HG03175 (cell line): ENCODE results near the gene MOCS1.

Source experiments
- ATAC-seq: cut with Tn5 transposase; IDR thresholded peaks from one replicate; pipeline ENCODE4 v1.9.1; 2021; ENCODE audit warnings: mild to moderate bottlenecking, moderate library complexity; ENCODE audit not compliant: unreplicated experiment

Gene MOCS1

DNA sequence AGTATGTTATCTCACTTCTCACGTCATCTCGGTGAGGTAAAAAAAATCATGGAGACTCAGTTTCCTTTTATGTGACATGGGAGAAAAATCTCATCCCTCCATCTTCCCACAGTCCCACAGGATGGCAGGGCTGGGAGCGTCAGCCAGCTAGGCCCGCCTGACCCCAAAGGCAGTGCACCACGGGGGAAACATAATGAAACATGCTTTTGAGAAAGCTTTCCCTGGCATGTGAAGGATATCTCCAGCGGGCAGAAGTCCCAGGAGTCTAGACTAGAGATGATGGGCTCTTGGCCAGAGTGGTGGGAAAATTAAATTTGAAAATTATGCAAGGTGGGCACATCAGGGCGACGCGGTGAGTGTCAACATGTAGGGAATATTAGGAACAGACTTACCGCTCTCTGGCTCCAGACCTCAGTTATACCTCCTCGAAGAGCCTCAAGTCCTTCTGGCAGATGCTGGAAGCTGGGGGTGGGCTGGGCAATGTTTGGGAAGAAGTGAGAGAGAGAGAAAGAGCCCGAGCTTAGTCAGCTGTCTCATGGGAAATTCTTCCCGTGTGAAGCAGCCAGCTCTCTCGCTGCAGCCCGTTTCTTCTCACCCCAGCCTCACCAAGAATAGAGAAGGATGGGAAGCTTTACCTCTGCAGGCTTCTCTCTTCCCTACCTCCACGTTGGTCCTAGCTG, 52.3 kb downstream of the MOCS1 start:
- ATAC-seq: no peak

DNA sequence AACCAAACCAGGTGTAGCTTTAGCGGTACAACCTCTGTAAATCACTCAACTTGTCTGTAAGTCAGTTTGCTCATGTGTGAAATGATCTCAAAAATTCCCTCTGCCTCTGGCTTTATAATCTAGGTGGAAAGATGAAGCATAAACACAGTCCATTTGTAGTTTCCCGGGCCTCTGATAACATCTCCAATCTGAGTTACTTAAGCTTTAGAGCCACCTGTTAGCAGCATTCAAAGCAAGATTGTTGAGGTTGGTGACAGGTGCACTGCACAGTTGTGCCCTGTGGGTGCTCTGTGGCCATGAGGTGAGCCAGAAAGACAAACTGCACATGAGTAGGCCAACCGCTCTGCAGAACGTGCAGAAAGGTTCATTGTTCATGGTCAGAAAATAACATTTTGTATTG, 53.7 kb downstream of the MOCS1 start:
- ATAC-seq: no peak

DNA sequence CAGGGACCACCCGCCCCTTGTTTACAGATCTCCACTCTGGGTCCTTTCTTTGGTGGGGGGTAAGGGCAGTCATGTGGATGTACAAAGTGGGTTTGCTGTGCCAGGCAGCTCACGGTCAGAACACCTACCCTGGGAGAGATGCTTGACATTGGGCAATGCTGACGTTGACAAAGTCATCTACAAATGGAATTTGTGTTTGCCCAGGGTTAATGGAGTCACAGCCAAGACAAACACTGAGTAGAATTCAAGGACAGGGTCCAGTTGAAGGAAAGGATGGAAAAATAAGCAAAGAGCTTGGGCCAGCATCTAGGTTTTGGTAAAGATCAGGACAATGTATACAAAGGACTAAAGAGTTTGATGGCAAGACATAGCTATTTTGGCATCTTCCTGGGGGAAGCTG, 54.7 kb downstream of the MOCS1 start:
- no peak for ATAC-seq

DNA sequence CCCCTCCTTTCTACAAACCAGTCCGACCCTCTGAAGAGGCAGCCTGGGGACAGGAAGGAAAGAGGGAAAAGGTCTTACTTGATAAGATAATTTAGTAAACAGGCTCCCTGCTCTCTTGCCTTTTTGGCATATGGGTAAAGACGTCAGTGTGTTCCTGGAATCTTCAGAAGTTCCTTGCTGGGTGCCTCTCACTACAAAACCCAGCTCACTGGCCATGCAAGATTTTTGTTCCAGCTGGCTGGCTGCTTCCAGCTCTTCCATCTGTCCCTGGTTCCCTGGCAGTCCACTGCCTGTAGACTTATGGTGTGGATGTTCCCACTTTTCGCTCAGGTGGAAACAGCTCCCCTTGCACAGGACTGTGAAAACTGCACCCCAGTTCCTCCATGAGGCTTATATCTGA, 57.4 kb downstream of the MOCS1 start:
- ATAC-seq: no peak

DNA sequence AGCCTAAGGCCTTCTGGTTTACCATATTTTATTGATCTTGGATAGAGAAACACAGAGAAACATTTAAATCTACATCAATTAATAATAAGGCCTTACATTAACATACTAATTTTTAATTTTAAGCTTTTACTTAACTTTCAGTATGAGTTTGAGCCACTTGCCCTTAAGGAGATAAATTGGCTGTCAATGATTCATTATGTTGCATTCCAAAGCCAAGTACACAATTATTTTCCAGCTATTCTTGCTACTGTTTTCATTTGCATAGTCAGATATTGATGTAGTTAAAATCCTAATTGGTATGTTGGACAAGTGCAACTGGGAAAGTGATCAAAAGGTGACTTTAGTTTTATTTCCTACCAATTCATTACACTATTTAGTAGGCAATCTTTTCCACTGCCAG, 58.2 kb downstream of the MOCS1 start:
- no peak for ATAC-seq

DNA sequence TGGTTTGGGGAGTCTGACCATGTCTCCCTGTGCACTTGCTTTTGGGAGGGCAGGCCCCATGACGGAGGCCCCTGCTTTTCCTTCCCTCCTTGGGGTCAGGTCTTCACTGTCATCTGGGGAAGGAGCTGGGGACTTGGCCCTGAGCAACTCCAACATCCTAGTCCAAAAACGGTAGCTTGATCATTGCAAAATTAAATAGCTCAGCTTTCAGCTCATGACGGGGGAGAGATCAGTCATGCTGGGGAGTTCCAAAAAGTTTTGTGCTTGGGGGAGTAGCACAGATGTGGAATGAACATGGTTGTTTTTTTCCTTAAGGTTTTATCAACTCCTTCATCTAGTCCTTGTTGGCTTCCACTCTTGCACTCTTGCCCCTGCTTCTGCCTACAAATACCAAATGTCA, 60.8 kb downstream of the MOCS1 start:
- ATAC-seq: no peak

DNA sequence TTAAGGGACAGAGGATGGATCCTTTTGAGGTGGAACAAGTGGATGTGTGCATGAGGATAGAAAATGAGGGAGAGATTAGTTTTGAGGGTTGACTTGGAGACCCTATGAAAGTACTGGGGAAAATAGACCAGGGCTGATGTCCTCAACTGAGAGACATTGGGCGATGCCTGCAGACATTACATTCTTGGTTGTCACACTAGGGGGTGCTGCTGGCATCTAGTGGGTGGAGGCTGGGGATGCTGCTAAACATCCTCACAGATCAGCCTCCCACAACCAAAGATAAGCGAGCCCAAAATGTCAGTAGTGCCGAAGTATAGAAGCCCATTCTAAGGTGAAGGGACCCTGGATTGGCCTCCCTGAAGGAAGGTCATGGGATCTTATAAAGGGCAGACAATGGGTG, 63.3 kb downstream of the MOCS1 start:
- no peak for ATAC-seq

DNA sequence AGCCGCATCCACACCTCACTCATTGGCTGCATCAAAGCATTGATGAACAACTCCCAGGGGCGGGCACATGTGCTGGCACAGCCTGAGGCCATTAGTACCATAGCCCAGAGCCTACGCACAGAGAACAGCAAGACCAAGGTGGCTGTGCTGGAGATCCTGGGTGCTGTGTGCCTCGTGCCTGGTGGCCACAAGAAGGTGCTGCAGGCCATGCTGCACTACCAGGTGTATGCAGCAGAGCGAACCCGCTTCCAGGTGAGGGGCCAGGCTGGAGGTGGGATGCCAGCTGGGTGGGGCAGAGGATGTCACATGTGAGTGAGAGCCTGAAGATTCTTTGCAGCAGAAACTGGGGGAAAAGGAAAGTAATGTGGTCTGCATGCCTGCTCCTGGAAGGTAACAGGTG, 66.7 kb downstream of the MOCS1 start:
- no peak for ATAC-seq

DNA sequence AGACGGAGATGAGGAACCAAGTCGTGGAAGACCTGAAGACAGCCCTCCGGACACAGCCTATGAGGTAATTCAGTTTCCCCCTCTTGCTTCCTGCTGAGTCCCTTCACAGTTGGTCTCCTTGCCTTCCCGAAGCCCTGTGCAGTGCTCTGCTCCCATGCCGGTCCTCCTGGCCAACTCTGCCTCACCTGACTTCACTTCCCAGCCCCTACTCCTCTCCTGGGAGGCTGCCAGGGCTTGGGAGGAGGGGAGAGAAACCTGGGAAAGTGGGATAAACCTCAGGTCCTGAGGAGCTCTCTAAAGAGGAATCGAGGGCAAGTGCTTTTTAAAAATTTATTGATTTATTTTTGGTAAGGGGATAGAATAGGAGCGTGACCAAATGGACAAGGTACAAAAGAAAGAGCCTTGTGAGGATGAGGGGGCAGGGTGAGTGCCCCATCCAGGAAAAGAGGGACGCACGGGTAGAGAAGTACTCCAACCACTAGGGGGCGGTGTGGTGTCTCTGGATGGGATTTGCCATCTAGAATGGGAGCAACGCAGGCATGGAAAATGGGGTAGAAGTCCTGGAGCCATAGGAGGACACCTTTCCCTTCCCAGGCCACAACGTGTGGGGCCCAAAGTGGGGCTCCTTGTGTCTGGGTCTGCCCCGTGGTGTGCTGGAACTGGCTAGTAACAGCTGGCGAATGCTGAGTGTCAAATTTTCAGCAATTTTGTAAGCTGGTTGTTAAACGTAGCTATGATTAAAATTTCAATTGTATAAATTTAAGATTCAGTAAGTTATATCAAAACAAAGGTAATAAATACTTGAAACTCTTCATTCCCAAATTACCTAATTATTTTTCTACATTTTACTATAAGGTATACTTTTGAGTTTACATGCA, 69.0 kb downstream of the MOCS1 start:
- no peak for ATAC-seq

DNA sequence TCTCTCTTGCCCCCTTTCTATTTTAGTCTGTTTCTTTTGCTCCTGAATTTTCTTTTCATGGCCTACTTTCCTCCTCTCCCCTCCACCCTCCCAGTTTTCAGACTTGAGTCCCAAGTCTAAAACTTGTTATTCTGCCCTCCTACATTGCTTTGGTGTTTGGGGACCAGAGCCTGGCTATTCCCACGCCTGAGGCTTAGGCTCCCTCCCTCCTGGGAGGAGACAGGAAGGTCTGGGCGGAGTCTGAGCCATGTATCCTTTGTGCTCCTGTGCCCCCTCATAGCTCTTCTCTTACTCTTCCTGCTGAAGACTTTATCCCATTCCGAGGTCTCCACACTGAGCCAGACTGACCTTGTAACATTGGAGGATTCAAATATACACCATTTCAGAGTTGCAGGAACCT, 72.6 kb downstream of the MOCS1 start:
- no peak for ATAC-seq

DNA sequence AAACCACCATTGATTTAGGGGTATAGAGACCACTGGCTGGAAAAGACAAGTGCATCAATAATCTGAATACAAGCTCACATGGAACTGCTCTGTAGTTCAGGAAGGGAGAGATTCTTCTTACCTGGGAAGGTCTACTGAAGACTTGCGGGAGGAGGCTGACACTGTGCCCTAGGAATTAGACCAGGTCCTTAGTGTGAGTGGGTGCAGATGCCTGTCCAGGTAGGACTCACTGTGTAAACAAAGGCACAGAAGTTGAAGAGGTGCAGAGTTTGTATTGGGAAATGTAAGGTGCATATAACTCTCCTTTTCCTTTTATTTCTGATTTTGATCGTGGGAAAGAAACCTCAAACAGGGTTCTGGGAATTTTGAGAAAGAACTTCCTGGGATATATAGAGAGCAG, 75.2 kb downstream of the MOCS1 start:
- no peak for ATAC-seq

DNA sequence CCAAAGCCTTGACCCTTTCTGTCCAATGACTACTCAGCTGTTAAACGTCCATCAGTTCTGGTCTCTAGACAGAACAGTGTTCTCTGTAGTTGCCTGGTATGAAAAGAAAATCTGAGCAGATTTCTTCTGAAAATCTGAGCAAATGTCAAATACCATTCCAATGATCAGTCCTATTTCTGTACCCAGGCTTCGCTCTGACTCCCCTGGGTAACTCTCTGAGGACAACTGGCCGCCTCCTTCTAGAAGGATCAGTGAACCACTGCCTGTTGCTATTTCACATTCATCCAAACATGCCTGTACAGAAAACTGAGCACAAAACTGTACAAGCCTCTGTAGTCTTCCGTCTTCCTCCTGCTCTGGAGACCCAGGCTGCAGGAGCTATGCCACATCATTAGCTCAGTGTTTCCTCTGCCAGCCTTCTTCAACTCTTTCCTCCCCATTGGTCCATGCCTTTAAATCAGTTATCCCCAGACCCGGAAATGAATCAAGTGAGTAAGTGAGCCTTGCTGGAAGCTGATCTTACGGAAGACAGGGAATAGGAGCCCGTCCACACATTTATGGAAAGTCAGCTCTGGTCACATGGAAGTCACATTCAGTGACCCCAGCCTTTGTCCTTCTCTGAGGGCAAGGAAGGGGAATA, 78.8 kb downstream of the MOCS1 start:
- no peak for ATAC-seq
